Raji (cell line): ENCODE data around the gene SETD2.

Source experiments
- POLR2A ChIP-seq: IDR thresholded peaks from 2 replicates; pipeline ENCODE4 v1.6.1; 2011; ENCODE audit warnings: low read depth, low read length, control low read depth; ENCODE audit not compliant: insufficient read depth

SETD2 gene

GRCh38 chr3:47018269-47018611, 145.7 kb downstream of the SETD2 start:
- no peak for TF ChIP-seq POLR2A

- no peak for TF ChIP-seq POLR2A
Observed at GRCh38 chr3:47017504-47018268, 146.2 kb downstream of the SETD2 start.

GRCh38 chr3:47016934-47017435, 146.9 kb downstream of the SETD2 start:
- no peak for TF ChIP-seq POLR2A

- TF ChIP-seq POLR2A, result no peak
Observed at GRCh38 chr3:47016086-47016933, 147.6 kb downstream of the SETD2 start.

- TF ChIP-seq POLR2A, result no peak
Observed at GRCh38 chr3:47015151-47015550, 148.8 kb downstream of the SETD2 start.

GRCh38 chr3:47014036-47014435, 149.9 kb downstream of the SETD2 start:
- TF ChIP-seq POLR2A, result no peak

GRCh38 chr3:47013231-47013630, 150.7 kb downstream of the SETD2 start:
- no peak for TF ChIP-seq POLR2A

- TF ChIP-seq POLR2A, result no peak
Observed at GRCh38 chr3:47012342-47013230, 151.3 kb downstream of the SETD2 start.

- no peak for TF ChIP-seq POLR2A
Observed at GRCh38 chr3:47011371-47011770, 152.5 kb downstream of the SETD2 start.

- TF ChIP-seq POLR2A, result no peak
Observed at GRCh38 chr3:47010910-47011309, 153.0 kb downstream of the SETD2 start.

- no peak for TF ChIP-seq POLR2A
Observed at GRCh38 chr3:47010111-47010712, 153.7 kb downstream of the SETD2 start.

- no peak for TF ChIP-seq POLR2A
Observed at GRCh38 chr3:47009225-47010110, 154.4 kb downstream of the SETD2 start.

- TF ChIP-seq POLR2A, result no peak
Observed at GRCh38 chr3:47008851-47009224, 155.1 kb downstream of the SETD2 start.
